ENCODE data around the gene ZNF749. TPM values are rescaled to one million over a fixed set of nuclear protein-coding genes. Genes with fewer than 3 reads are reported as not detected.

The ZNF749 gene
- total RNA-seq, 1 experiment from 2014 or later = 15.9 TPM

- Histone ChIP-seq H3K4me1 (no peaks in the 10 kb centered on the region), H3K36me3 (ENCODE audit: control insufficient read depth, insufficient read depth, low read length) (peaks cover 12% of the 10 kb centered on the region), H3K4me3 (ENCODE audit: low read depth, low read length) (no peak overlapping the region), H3K9me3 (no peaks in the 10 kb centered on the region; the same call in none of the 2 replicates), H3K27me3 (replicated peaks; ENCODE audit: control insufficient read depth, insufficient read depth, low read length) (no peaks in the 10 kb centered on the region)
- peaks cover 10% of the 10 kb centered on the region for H3K9me3 Mint-ChIP-seq (ENCODE audit: unreplicated experiment)
- DNase-seq = no peak
- no peak overlapping the region for H3K27ac Mint-ChIP-seq (ENCODE audit: unreplicated experiment)
- H3K4me3 Mint-ChIP-seq (ENCODE audit: unreplicated experiment) = no peak overlapping the region
- H3K36me3 Mint-ChIP-seq (ENCODE audit: insufficient read depth, unreplicated experiment) = peaks cover 37% of the 10 kb centered on the region
- intact Hi-C loops (cut with micrococcal nuclease; ENCODE audit: unreplicated experiment) = no loop called here
- CTCF ChIA-PET = no interaction called here
- TF ChIP-seq CTCF (IDR thresholded peaks at IDR 0.05; ENCODE audit: insufficient read depth in 1 of 2, low read depth in 1 of 2, low read length in 1 of 2, severe bottlenecking in 1 of 2, unreplicated experiment in 1 of 2) = no peak
- H3K4me1 Mint-ChIP-seq (ENCODE audit: low read depth, unreplicated experiment) = no peaks in the 10 kb centered on the region
- POLR2A ChIA-PET = no interaction called here
- no peaks in the 10 kb centered on the region for H3K27me3 Mint-ChIP-seq (ENCODE audit: insufficient read depth, unreplicated experiment)
- BruUV-seq (replicated peaks) = no TSS peak
These were observed 7.0 kb downstream of the ZNF749 start for GRCh38 chr19:57441979-57442752.

- CTCF ChIA-PET = no interaction called here
- no peaks in the 10 kb centered on the region for H3K4me1 Mint-ChIP-seq (ENCODE audit: low read depth, unreplicated experiment)
- Histone ChIP-seq H3K36me3 (ENCODE audit: control insufficient read depth, insufficient read depth, low read length) (peaks cover 11% of the 10 kb centered on the region), H3K9me3 (no peaks in the 10 kb centered on the region; the same call in none of the 2 replicates), H3K27me3 (replicated peaks; ENCODE audit: control insufficient read depth, insufficient read depth, low read length) (no peaks in the 10 kb centered on the region), H3K4me3 (ENCODE audit: low read depth, low read length) (no peak overlapping the region), H3K4me1 (no peaks in the 10 kb centered on the region)
- BruUV-seq (replicated peaks) = no TSS peak
- H3K9me3 Mint-ChIP-seq (ENCODE audit: unreplicated experiment) = peaks cover 10% of the 10 kb centered on the region
- no peak for DNase-seq
- intact Hi-C loops (cut with micrococcal nuclease; ENCODE audit: unreplicated experiment) = no loop called here
- no peak overlapping the region for H3K4me3 Mint-ChIP-seq (ENCODE audit: unreplicated experiment)
- no peak for TF ChIP-seq CTCF (IDR thresholded peaks at IDR 0.05; ENCODE audit: insufficient read depth in 1 of 2, low read depth in 1 of 2, low read length in 1 of 2, severe bottlenecking in 1 of 2, unreplicated experiment in 1 of 2)
- H3K36me3 Mint-ChIP-seq (ENCODE audit: insufficient read depth, unreplicated experiment) = peaks cover 37% of the 10 kb centered on the region
- no peaks in the 10 kb centered on the region for H3K27me3 Mint-ChIP-seq (ENCODE audit: insufficient read depth, unreplicated experiment)
- POLR2A ChIA-PET = no interaction called here
- no peak overlapping the region for H3K27ac Mint-ChIP-seq (ENCODE audit: unreplicated experiment)
These were observed 8.1 kb downstream of the ZNF749 start for GRCh38 chr19:57443121-57443696.

- H3K27me3 ChIP-seq (replicated peaks; ENCODE audit: control insufficient read depth, insufficient read depth, low read length) = no peaks in the 10 kb centered on the region
- Mint-ChIP-seq H3K27ac (ENCODE audit: unreplicated experiment) (no peak overlapping the region), H3K27me3 (ENCODE audit: insufficient read depth, unreplicated experiment) (no peaks in the 10 kb centered on the region), H3K4me3 (ENCODE audit: unreplicated experiment) (no peak overlapping the region), H3K9me3 (ENCODE audit: unreplicated experiment) (peaks cover 22% of the 10 kb centered on the region), H3K36me3 (ENCODE audit: insufficient read depth, unreplicated experiment) (no peaks in the 10 kb centered on the region), H3K4me1 (ENCODE audit: low read depth, unreplicated experiment) (no peaks in the 10 kb centered on the region)
- intact Hi-C loops (cut with micrococcal nuclease; ENCODE audit: unreplicated experiment) = no loop called here
- no peak overlapping the region for H3K4me3 ChIP-seq (ENCODE audit: low read depth, low read length)
- H3K4me1 ChIP-seq = no peaks in the 10 kb centered on the region
- DNase-seq = no peak
- 0 out of 2 replicates have a peak, but pooled peaks cover 8% of the 10 kb centered on the region for H3K9me3 ChIP-seq
- ChIA-PET CTCF (no interaction called here), POLR2A (no interaction called here)
- TF ChIP-seq CTCF (IDR thresholded peaks at IDR 0.05; ENCODE audit: insufficient read depth in 1 of 2, low read depth in 1 of 2, low read length in 1 of 2, severe bottlenecking in 1 of 2, unreplicated experiment in 1 of 2) = no peak
- no TSS peak for BruUV-seq (replicated peaks)
- no peaks in the 10 kb centered on the region for H3K36me3 ChIP-seq (ENCODE audit: control insufficient read depth, insufficient read depth, low read length)
These were observed 17.2 kb downstream of the ZNF749 start for GRCh38 chr19:57452307-57452706.
